Fibroblast of lung (primary cell): Measurements from ENCODE around the gene SCP2.

ENCODE experiments used
- EZH2 ChIP-seq: IDR thresholded peaks from 2 replicates; pipeline ENCODE4 v1.5.1; 2012; ENCODE audit warnings: low read length, control low read depth, mild to moderate bottlenecking; ENCODE audit errors: missing control alignments
- TF ChIP-seq, protein P1 (sequence below), 2 donors: IDR thresholded peaks in 1 of 2; conservative IDR thresholded peaks in 1 of 2; 1 replicate in 1 of 2; 2 replicates in 1 of 2; pipeline ENCODE4 v1.5.1; 2011 to 2012; ENCODE audit warnings: low read length in 2 of 2, control low read depth in 1 of 2, inconsistent platforms in 1 of 2, low read depth in 1 of 2, mild to moderate bottlenecking in 1 of 2

- TF ChIP-seq, protein P1, sequence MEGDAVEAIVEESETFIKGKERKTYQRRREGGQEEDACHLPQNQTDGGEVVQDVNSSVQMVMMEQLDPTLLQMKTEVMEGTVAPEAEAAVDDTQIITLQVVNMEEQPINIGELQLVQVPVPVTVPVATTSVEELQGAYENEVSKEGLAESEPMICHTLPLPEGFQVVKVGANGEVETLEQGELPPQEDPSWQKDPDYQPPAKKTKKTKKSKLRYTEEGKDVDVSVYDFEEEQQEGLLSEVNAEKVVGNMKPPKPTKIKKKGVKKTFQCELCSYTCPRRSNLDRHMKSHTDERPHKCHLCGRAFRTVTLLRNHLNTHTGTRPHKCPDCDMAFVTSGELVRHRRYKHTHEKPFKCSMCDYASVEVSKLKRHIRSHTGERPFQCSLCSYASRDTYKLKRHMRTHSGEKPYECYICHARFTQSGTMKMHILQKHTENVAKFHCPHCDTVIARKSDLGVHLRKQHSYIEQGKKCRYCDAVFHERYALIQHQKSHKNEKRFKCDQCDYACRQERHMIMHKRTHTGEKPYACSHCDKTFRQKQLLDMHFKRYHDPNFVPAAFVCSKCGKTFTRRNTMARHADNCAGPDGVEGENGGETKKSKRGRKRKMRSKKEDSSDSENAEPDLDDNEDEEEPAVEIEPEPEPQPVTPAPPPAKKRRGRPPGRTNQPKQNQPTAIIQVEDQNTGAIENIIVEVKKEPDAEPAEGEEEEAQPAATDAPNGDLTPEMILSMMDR (conservative IDR thresholded peaks at IDR 0.05 in 1 of 2, IDR thresholded peaks at IDR 0.05 in 1 of 2; ENCODE audit: low read depth in 1 of 2, low read length in 2 of 2) = no peak
- TF ChIP-seq EZH2 = no peak
Measured at GRCh38 chr1:52913537-52913936, 13.5 kb upstream of the SCP2 start.
